Endometrium (tissue), 2 donors: ENCODE data around the gene SYNE1.

Experiments used
- FAIRE-seq: peaks from 2 replicates; lab custom pipeline; 2012; peaks lifted over from hg19 to GRCh38; lab: Jason Lieb, UNC
- donor health status: control.
- donor health status: control.

The SYNE1 gene

GRCh38 chr6:152313542-152314482, 323.4 kb downstream of the SYNE1 start:
- no peak for FAIRE-seq

- FAIRE-seq: peak; percentile 50
Measured at GRCh38 chr6:152312434-152312833, 324.7 kb downstream of the SYNE1 start.

- no peak for FAIRE-seq
Measured at GRCh38 chr6:152310371-152310954, 326.7 kb downstream of the SYNE1 start.

GRCh38 chr6:152309648-152310047, 327.5 kb downstream of the SYNE1 start:
- no peak for FAIRE-seq

GRCh38 chr6:152309006-152309405, 328.2 kb downstream of the SYNE1 start:
- no peak for FAIRE-seq

GRCh38 chr6:152308306-152308705, 328.9 kb downstream of the SYNE1 start:
- no peak for FAIRE-seq

- FAIRE-seq: no peak
Measured at GRCh38 chr6:152305672-152306071, 331.5 kb downstream of the SYNE1 start.

- FAIRE-seq: no peak
Measured at GRCh38 chr6:152301765-152302568, 335.2 kb downstream of the SYNE1 start.

GRCh38 chr6:152301021-152301764, 336.0 kb downstream of the SYNE1 start:
- FAIRE-seq: no peak

GRCh38 chr6:152300517-152300916, 336.6 kb downstream of the SYNE1 start:
- FAIRE-seq: no peak

GRCh38 chr6:152298848-152299735, 338.1 kb downstream of the SYNE1 start:
- peak; percentile 4 for FAIRE-seq

- no peak for FAIRE-seq
Measured at GRCh38 chr6:152298055-152298647, 339.0 kb downstream of the SYNE1 start.

GRCh38 chr6:152296648-152297376, 340.4 kb downstream of the SYNE1 start:
- no peak for FAIRE-seq

GRCh38 chr6:152295920-152296319, 341.2 kb downstream of the SYNE1 start:
- no peak for FAIRE-seq

GRCh38 chr6:152295346-152295745, 341.8 kb downstream of the SYNE1 start:
- FAIRE-seq: no peak

GRCh38 chr6:152293404-152293803, 343.8 kb downstream of the SYNE1 start:
- FAIRE-seq: no peak

- FAIRE-seq: no peak
Measured at GRCh38 chr6:152292555-152292954, 344.6 kb downstream of the SYNE1 start.

- no peak for FAIRE-seq
Measured at GRCh38 chr6:152290693-152291092, 346.5 kb downstream of the SYNE1 start.

GRCh38 chr6:152277826-152278329, 359.3 kb downstream of the SYNE1 start:
- FAIRE-seq: no peak

- no peak for FAIRE-seq
Measured at GRCh38 chr6:152273638-152274037, 363.5 kb downstream of the SYNE1 start.
